HEK293 (cell line): Measurements from ENCODE around the gene AHSA1.

Experiments
- CTCF ChIA-PET: fragments of 350-600 bp; formaldehyde crosslinking; extraction: SDS; loops from one replicate; lab custom pipeline; 2021; ENCODE audit warnings: antibody characterized with exemption; lab: Yijun Ruan, JAX
- POLR2A ChIA-PET: fragments of 300-600 bp; formaldehyde crosslinking; extraction: SDS; loops from one replicate; lab custom pipeline; 2020; ENCODE audit warnings: antibody characterized with exemption, inconsistent platforms; lab: Yijun Ruan, JAX
- H3K27ac ChIP-seq: fragments of 200-500 bp; sonication (Bioruptor generic); 2 replicates; pipeline ENCODE4 v1.5.1; 2014; ENCODE audit warnings: low read depth, low read length, control low read depth, inconsistent platforms; ENCODE audit errors: extremely low read depth
- H3K36me3 ChIP-seq, 2 experiments: fragments of 200-500 bp in 1 of 2; sonication (Bioruptor generic) in 1 of 2; 1 replicate in 1 of 2; 2 replicates in 1 of 2; pipeline ENCODE4 v1.5.1; 2014 to 2017; ENCODE audit warnings: inconsistent platforms in 2 of 2, low read length in 2 of 2; ENCODE audit not compliant: control insufficient read depth in 2 of 2, insufficient read depth in 1 of 2
- H3K4me1 ChIP-seq: fragments of 200-500 bp; sonication (Bioruptor generic); 2 replicates; pipeline ENCODE4 v1.5.1; 2014; ENCODE audit warnings: mild to moderate bottlenecking, low read length, inconsistent platforms; ENCODE audit not compliant: control insufficient read depth, insufficient read depth
- H3K4me3 ChIP-seq: 2 replicates; pipeline ENCODE4 v1.5.1; 2011; ENCODE audit warnings: low read depth, mild to moderate bottlenecking, control low read depth, low read length, moderate library complexity
- H3K9me3 ChIP-seq: fragments of 200-500 bp; sonication (Bioruptor generic); 2 replicates; pipeline ENCODE4 v1.5.1; 2014; ENCODE audit warnings: low read depth, low read length, inconsistent platforms; ENCODE audit not compliant: control insufficient read depth, insufficient read depth
- FEZF1 ChIP-seq: fragments of 450-650 bp; formaldehyde crosslinking; IDR thresholded peaks from 2 replicates; pipeline ENCODE4 v1.5.1; 2016; ENCODE audit warnings: missing biosample characterization, missing genetic modification characterization
- HOXD13 ChIP-seq: sonication (generic); formaldehyde crosslinking; IDR thresholded peaks from 2 replicates; pipeline ENCODE4 v1.8.0; 2022; ENCODE audit warnings: missing genetic modification reagents, borderline replicate concordance
- PATZ1 ChIP-seq: fragments of 450-650 bp; formaldehyde crosslinking; IDR thresholded peaks from 2 replicates; pipeline ENCODE4 v1.5.1; 2016; ENCODE audit warnings: missing biosample characterization, missing genetic modification characterization
- PBX3 ChIP-seq: sonication (generic); formaldehyde crosslinking; IDR thresholded peaks from 2 replicates; pipeline ENCODE4 v1.8.1; 2022; ENCODE audit warnings: mild to moderate bottlenecking, moderate library complexity, missing genetic modification reagents
- SETDB1 ChIP-seq: IDR thresholded peaks from one replicate; pipeline ENCODE4 v1.6.1; 2017; ENCODE audit warnings: mild to moderate bottlenecking, low read length, moderate library complexity, mixed read lengths; ENCODE audit not compliant: insufficient read length
- YY2 ChIP-seq: fragments of 450-650 bp; formaldehyde crosslinking; IDR thresholded peaks from 2 replicates; pipeline ENCODE4 v1.5.1; 2016; ENCODE audit warnings: missing biosample characterization, missing genetic modification characterization
- ZFHX2 ChIP-seq: fragments of 450-650 bp; formaldehyde crosslinking; conservative IDR thresholded peaks from 2 replicates; pipeline ENCODE4 v1.5.1; 2016; ENCODE audit warnings: missing biosample characterization, missing genetic modification characterization
- ZNF132 ChIP-seq: fragments of 450-650 bp; formaldehyde crosslinking; IDR thresholded peaks from 2 replicates; pipeline ENCODE4 v1.5.1; 2017; ENCODE audit warnings: missing biosample characterization, missing genetic modification characterization, borderline replicate concordance
- ZNF23 ChIP-seq: fragments of 450-650 bp; formaldehyde crosslinking; IDR thresholded peaks from 2 replicates; pipeline ENCODE4 v1.5.1; 2016; ENCODE audit warnings: missing biosample characterization, missing genetic modification characterization, borderline replicate concordance
- ZNF24 ChIP-seq: fragments of 450-650 bp; formaldehyde crosslinking; IDR thresholded peaks from 2 replicates; pipeline ENCODE4 v1.5.1; 2016; ENCODE audit warnings: missing biosample characterization, missing genetic modification characterization
- ZNF274 ChIP-seq, 2 experiments: fragments of 200-500 bp in 1 of 2; fragments of 450-650 bp in 1 of 2; sonication (Bioruptor generic) in 1 of 2; formaldehyde crosslinking in 1 of 2; IDR thresholded peaks; 2 replicates each; pipeline versions ENCODE4 v1.5.1 to v1.6.1; 2014 to 2016; ENCODE audit warnings: borderline replicate concordance in 1 of 2, inconsistent platforms in 1 of 2, low read length in 1 of 2, missing biosample characterization in 1 of 2, missing genetic modification characterization in 1 of 2
- ZNF280D ChIP-seq: fragments of 450-650 bp; formaldehyde crosslinking; IDR thresholded peaks from 2 replicates; pipeline ENCODE4 v1.5.1; 2016; ENCODE audit warnings: missing biosample characterization, missing genetic modification characterization
- ZNF292 ChIP-seq: fragments of 450-650 bp; formaldehyde crosslinking; IDR thresholded peaks from 2 replicates; pipeline ENCODE4 v1.5.1; 2016; ENCODE audit warnings: low read depth, missing biosample characterization, missing genetic modification characterization, borderline replicate concordance
- ZNF362 ChIP-seq: fragments of 450-650 bp; formaldehyde crosslinking; IDR thresholded peaks from 2 replicates; pipeline ENCODE4 v1.5.1; 2016; ENCODE audit warnings: missing biosample characterization, missing genetic modification characterization
- ZNF366 ChIP-seq: fragments of 450-650 bp; formaldehyde crosslinking; conservative IDR thresholded peaks from 2 replicates; pipeline ENCODE4 v1.5.1; 2016; ENCODE audit warnings: missing biosample characterization, missing genetic modification characterization
- ZNF558 ChIP-seq: fragments of 450-650 bp; formaldehyde crosslinking; IDR thresholded peaks from 2 replicates; pipeline ENCODE4 v1.5.1; 2016; ENCODE audit warnings: missing biosample characterization, missing genetic modification characterization
- ZNF626 ChIP-seq: fragments of 450-650 bp; sonication (Bioruptor Pico); formaldehyde crosslinking; IDR thresholded peaks from 2 replicates; pipeline ENCODE4 v1.5.1; 2018; ENCODE audit warnings: missing biosample characterization, missing genetic modification characterization, inconsistent platforms
- ZNF654 ChIP-seq: fragments of 450-650 bp; formaldehyde crosslinking; IDR thresholded peaks from 2 replicates; pipeline ENCODE4 v1.5.1; 2016; ENCODE audit warnings: low read depth, missing biosample characterization, missing genetic modification characterization

Gene AHSA1

GRCh38 chr14:77488558-77488957 is 30.7 kb downstream of the AHSA1 start:
- POLR2A ChIA-PET: no interaction called here
- CTCF ChIA-PET: no interaction called here

GRCh38 chr14:77489041-77489440 is 31.1 kb downstream of the AHSA1 start:
- H3K4me1 ChIP-seq: no peaks in the 10 kb centered on the region
- ChIA-PET CTCF (no interaction called here), POLR2A (no interaction called here)
- H3K4me3 ChIP-seq: no peak overlapping the region
- no peak overlapping the region for H3K27ac ChIP-seq
- H3K36me3 ChIP-seq: no peaks in the 10 kb centered on the region
- H3K9me3 ChIP-seq: no peaks in the 10 kb centered on the region
- TF ChIP-seq ZNF274 (IDR thresholded peaks at IDR 0.05; ENCODE audit: low read length) (no peak), ZNF274 (tag by site-specific recombination; IDR thresholded peaks at IDR 0.05; ENCODE audit: borderline replicate concordance) (no peak), FEZF1 (tag by site-specific recombination) (no peak), PATZ1 (no peak), ZNF626 (tag by site-specific recombination) (no peak), ZFHX2 (tag by site-specific recombination) (no peak), ZNF132 (no peak), ZNF558 (tag by site-specific recombination) (no peak), ZNF362 (no peak)
- TF ChIP-seq, all 188 proteins: peak for 0

More at GRCh38 chr14:77488558-77488957, 30.7 kb downstream of the AHSA1 start:
- no peak overlapping the region for H3K27ac ChIP-seq
- no peak overlapping the region for H3K4me3 ChIP-seq
- TF ChIP-seq SETDB1: no peak
- no peak for TF ChIP-seq ZNF23 (tag by site-specific recombination)
- no peaks in the 10 kb centered on the region for H3K9me3 ChIP-seq
- no peaks in the 10 kb centered on the region for H3K4me1 ChIP-seq
- no peaks in the 10 kb centered on the region for H3K36me3 ChIP-seq

GRCh38 chr14:77490347-77490986 is 32.6 kb downstream of the AHSA1 start:
- CTCF ChIA-PET: no interaction called here
- POLR2A ChIA-PET: no interaction called here
- Histone ChIP-seq H3K4me3 (no peak overlapping the region), H3K4me1 (no peaks in the 10 kb centered on the region), H3K36me3 (no peaks in the 10 kb centered on the region), H3K9me3 (no peaks in the 10 kb centered on the region), H3K27ac (no peak overlapping the region)
- no peak for TF ChIP-seq HOXD13
- TF ChIP-seq PBX3 (CRISPR knock-in tag): no peak
- TF ChIP-seq ZNF24 (tag by site-specific recombination): no peak
- TF ChIP-seq ZNF654 (tag by site-specific recombination): no peak
- no peak for TF ChIP-seq ZNF366 (tag by site-specific recombination)
- TF ChIP-seq ZNF292: no peak
- no peak for TF ChIP-seq YY2 (tag by site-specific recombination)
- TF ChIP-seq SETDB1: no peak
- no peak for TF ChIP-seq ZNF280D
